Stimulated activated naive CD4-positive, alpha-beta T cell (primary cell): ENCODE measurements around the gene STK32B.
"Not testable (repeated sequence)": the region's sequence is repeated elsewhere in the genome, so short reads cannot be mapped to it uniquely, and the experiment has no call there.

ENCODE experiments used
- DNase-seq, 6 experiments: peaks; one replicate each; lab custom pipeline; 2025; lab: John Stamatoyannopoulos, UW

Gene STK32B

DNA sequence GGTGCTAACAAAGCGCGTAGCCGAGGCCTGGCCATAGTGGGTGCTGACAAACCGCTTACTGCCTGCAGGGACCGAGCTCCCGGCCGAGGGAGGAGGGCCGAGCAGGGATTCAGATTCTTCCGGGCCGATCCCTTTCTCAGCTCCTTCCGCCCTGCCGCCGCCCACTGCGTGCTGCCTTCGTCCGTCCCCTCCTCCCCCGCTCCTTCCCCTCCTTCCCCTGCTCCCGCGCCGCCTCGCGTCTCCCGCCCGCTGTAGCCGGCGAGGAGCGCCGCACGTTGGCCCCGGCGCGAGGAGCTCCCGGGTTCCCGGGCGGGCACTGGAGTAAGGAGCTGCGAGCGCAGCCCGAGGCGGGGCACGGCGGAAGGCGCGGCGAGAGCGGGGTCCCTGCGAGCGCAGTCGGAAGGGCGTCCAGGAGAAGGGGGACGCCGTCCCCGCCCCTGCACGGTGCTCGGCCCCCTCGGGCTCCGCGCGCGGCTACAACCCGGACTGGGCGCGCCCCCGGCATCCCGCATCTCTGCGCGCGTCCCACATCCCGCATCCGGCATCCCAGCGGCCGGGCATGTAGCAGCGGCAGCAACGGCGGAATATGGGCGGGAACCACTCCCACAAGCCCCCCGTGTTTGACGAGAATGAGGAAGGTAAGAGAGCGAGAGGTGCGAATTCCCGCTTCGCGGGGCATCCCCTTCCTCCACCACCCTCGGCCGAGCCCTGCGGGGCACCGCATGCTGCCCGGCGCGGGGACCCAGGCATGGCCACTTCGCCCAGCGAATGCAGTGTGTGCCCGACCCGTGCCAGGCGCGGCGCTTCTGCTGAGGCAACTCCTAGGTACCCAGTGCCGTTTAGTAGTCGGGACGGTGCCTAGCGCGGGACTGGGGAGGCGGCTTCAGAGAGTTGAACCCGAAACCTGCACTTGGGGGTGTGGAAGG is at the start of gene STK32B:
Gene STK32B (plus strand): TSS at position 203 of the 926 bp plus-strand sequence.
- DNase-seq: peak in 1 of 6 experiments; percentile 1

DNA sequence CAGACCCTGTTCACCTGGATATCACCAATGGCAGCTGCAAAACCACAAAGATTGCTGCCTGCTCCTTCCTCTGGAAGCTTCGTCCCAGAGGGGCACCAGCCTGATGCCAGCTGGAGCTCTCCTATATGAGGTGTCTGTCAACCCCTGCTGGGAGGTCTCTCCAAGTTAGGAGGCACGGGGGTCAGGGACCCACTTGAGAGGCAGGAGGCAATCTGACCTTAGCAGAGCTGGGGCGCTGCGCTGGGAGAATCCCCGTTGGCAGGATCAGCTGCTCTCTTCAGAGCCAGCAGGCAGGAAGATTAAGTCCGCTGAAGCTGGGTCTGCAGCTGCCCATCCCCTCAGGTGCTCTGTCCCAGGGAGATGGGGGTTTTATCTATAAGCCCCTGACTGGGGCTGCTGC is 49.6 kb upstream of the STK32B start:
- not testable (repeated sequence) for DNase-seq

DNA sequence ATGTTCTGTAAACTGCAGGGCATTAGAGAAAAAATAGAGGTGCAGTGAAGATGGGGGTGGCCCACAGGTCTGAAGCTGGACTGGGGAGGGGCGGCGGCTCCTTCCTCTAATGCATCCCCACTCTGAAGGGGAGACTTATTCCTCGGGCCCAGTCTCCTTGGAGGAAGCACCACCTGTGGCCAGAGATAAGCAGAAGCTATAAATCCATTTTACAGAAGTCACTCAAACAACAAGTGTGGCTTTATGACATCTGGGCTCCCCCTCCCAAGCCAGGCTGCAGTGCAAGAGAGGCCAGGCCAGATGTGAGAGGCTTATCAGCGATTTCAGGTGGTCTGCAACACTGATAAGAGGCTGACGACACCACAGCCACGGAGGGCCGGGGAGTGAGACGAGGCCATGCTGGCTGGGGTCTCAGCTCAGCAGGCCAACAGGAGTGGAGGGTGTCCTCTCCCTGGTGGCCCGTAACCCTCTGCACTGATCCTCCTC is 47.9 kb upstream of the STK32B start:
- no peak for DNase-seq

DNA sequence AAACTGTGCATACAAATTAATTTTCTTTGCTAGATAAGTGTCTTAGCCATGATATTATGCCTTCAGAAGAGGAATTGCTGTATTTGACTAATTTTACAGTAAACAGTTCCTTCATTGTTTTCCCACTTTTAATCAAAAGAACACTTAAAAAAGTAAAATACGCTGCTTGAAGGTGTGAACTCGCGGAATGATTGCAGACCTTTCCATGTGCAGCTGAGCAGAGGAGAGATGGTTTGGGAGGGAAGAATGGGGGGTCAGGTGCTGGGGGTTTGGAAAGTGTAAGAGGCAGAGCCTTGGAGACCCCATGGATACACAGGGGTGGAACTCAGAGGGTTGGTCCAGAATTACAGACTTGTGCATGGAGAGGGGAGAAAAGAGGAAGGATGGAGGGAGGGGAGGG is 47.4 kb upstream of the STK32B start:
- no peak for DNase-seq

DNA sequence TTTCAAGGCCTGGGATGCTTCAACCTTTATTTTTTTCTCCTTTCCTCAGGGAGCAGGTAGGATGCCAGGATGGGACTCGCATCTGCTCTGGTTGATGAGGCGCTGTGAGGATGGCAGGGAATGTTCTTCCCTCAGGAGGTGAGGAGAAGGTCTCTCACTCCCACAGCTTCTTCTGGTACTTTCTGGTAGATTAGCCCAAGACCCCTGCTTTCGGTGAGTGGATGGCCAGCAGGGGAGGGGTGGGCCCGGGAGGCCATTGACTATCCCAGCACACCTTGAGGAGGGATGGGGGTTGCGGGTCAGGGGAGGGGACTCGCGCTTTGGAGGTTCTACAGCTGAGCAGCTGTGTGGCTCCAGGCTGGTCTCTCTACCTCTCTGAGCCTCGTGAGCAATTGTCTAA is 46.8 kb upstream of the STK32B start:
- DNase-seq: no peak

DNA sequence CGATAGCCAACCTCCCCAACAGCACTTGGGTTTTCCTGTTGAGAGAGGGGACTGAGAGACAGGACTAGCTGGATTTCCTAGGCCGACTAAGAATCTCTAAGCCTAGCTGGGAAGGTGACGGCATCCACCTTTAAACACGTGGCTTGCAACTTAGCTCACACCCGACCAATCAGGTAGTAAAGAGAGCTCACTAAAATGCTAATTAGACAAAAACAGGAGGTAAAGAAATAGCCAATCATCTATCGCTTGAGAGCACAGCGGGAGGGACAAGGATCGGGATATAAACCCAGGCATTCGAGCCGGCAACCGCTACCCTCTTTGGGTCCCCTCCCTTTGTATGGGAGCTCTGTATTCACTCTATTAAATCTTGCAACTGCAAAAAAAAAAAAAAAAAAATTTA is 44.3 kb upstream of the STK32B start:
- not testable (repeated sequence) for DNase-seq

DNA sequence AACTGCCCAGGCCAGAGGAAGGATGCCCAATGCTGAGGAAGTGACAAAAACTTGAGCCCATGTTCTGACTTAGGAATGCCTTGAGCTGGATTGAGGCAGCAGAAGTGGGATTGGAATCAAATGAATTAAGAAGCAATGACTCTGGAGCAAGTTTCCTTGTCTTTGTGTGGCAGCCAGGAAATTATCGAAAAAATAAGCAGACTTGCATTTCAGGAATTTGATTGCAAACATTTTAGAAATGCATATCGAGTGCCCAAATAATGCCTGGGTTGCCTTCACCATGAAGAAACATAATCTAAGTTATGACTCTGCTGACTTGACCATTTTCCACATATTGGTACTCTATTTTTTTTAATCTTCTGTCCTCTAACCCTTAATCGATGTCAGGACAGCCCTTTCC is 41.5 kb upstream of the STK32B start:
- no peak for DNase-seq

DNA sequence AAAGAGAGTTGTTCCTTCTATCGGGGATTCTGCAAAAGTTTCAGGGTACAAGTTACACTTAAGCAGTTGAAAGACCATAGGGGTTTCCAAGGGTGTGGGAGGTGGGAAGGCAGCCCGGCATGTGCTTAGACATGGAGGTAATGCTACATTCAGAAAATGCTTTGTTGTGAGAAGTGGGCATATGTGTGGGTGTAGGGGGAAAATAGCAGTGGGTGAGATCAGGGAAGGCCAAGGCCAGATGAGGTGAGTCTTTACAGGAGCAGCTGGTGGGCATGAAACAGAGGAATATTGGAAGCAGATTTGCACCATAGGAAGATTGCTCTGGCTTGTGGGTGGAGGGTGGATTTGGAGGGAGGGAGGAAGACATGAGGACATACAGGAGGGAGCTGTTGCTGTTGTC is 40.3 kb upstream of the STK32B start:
- DNase-seq: no peak

DNA sequence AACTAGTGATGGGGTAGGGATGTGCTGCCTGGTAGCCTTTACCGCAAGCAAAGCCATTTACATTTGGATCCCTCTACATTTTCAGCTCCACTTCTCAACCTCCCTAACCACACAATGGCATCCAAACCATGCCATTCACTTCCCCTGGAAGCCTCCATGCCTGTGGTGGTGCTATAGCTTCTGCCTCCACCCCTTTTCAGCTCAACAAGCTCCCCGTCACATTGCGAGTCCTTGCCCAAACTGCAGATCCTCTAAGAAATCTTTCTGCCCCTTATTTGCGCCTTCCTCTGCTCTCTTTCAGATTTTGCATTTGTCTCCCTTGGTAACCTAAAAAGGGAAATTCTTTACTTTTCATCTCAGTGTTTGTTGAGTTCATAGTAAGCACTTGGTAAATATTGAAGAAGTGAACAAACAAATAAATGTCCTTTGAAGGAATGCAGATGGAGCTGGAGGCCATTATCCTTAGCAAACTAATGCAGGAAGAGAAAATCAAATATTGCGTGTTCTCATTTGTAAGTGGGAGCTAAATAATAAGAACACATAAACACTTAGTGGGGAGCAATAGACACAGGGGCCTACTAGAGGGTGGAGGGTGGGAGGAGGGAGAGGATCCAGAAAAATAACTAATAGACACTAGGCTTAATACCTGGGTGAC is 38.9 kb upstream of the STK32B start:
- no peak for DNase-seq

DNA sequence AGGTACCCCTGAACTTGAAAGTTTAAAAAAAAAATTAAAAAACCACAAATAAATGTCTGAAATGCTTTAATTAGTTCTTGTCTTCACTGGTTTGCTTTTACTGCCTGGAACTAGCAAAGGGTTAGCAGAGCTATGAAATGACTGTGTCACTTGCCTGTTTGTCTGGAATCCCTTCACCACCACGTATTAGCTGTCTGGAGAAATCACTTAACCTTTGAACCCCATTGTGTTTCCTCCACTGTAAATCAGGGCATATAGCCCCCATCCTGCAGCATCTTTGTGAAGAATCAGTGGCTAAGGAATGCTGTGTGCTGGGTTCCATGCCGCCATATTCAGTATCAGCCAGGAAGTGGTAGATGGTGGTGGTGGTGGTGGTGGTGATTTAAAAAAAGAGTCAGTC is 38.3 kb upstream of the STK32B start:
- no peak for DNase-seq

DNA sequence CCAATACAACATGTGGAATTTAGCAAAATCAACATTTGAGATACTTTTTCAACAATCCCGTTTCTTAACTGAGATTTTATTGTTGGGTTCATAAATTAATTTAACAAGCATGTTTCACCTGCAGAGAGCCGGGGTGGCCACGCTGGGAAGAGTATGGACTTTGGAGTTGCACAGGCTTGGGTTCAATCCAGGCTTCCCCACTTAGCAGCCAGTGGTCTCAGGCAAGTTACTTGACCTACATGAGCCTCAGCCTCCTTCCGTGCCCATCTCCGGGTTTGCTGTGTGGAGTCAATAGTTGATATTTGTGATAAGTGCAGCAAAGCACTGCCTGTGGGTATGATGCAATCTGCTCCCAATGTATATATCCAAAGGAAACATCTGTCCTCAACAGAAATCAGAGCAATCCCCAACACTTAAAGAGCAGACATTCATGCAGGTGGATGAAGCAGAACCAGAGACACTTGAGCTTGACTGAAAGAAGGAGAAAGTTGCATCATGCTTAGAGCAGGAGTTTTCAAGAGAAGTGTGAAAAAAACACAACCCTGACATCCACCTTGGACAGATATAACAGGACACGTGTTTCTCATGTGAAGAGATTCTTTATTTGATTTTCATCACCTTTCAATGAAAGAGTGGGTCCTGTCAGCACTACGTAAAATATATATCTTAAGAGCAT is 37.1 kb upstream of the STK32B start:
- DNase-seq: no peak

DNA sequence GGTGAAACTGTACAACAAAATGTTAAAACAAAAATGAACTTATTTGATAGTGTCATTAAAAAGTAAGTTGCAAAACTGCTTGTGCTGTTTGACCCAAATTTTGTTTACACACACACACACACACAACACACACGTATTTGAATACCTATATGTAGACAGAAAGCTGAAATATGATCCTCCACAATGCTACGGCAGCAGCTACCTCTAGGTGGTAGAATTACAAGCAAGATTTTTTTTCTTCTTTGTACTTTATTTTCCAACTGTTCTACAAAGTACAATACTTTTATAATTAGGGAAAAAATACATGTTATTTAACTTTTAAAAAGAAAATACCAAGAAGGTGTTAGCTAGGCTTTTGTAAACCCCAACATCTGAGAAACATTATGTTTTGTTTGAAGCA is 33.2 kb upstream of the STK32B start:
- no peak for DNase-seq

DNA sequence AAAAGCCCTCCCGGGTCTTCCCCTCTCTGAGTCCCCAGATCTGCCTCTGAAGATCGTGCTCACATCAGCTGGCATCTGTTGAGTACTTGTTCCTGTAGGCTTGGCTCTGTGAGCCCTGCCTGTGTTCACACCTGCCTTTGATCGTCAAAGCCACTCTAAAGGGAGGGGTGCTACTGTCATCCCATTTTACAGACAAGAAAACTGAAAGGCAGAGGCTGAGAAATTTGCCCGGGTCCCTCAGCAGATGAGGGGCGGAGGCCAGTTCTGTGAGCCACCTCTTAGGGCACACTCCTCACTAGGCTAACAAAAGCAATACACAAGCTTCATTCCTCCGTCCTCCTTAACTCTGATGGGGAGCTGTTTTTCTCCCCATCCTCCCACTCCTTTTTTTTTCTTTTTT is 32.7 kb upstream of the STK32B start:
- DNase-seq: no peak

DNA sequence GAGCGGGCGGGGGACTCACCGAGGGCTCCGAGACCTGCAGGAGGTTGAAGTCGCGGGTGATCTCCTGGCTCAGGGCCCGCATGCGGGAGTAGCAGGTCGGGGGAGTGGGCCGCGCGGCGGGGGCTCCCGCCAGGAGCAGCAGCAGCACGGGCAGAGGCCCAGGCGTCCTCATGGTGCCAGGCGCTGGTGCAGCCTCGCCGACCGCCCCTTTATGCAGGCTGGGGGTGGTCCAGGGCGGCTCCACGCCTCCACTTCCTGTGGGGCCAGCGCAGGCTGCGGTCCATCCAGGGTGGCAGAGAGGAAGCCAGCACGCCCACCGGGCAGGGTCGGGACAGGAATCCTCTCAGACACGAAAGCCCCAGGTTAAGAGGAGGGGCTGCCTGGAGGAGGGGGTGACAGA is 32.0 kb upstream of the STK32B start, which contains the start of gene CYTL1:
Gene CYTL1 (minus strand): TSS at position 185 of the 400 bp plus-strand sequence. CDS start 13 bp downstream, at position 172.
- DNase-seq: no peak

DNA sequence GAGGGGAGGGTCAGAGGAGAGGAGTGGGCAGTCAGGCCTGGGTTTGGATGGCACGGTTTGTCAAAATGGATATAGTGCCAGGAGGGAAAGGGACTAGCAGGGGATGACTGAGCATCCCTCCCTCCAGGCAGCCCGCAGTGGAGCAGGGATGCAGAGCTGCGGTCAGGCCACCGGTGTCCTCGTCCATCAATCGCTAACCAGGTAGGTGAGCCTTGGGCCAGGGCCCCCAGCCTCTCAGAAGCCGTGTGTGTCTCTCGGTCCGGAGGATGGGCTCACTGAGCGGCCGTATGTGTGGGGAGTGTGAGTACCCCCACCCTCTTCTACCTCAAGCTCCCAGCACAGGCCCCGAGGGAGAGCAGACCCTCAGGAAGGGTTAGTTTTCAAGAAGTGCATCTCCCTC is 31.5 kb upstream of the STK32B start:
- no peak for DNase-seq

DNA sequence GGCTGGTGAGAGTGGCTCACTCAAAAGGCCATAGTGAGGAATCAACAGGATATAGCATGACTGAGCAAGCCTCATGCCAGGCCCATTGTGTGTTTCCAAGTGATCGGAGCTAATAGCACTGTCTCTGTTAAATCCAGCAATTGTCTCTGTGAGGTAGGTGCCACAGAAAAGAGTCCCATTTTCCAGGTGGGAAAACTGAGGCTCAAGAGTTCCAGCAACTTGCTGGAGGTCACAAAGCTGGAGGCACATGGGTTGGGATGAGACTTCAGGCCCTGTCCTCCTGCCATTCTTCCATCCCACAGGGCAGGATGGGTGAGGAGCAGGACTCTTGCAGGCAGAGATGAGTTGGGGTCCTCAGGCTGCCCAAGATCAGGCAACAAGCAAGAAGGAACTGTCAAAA is 30.9 kb upstream of the STK32B start:
- DNase-seq: no peak

DNA sequence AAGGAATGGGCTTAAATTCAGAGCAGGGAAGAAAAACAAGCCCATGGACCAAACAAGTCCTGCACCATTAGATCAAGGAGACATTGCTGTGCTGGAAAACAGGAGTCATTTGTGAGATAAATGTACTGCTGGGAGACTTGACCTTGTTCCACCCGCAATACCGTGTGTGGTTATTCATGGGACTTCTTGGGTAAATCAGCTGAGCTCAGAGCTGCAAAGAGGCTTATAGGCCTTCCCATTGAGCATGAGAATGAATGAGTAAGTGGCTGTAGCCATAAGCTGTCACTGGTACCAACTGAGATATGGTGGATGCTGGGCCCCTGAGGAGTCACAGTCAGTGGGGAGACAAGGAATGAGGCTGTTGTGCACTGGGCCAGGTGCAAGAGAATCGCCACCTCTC is 29.7 kb upstream of the STK32B start:
- no peak for DNase-seq

DNA sequence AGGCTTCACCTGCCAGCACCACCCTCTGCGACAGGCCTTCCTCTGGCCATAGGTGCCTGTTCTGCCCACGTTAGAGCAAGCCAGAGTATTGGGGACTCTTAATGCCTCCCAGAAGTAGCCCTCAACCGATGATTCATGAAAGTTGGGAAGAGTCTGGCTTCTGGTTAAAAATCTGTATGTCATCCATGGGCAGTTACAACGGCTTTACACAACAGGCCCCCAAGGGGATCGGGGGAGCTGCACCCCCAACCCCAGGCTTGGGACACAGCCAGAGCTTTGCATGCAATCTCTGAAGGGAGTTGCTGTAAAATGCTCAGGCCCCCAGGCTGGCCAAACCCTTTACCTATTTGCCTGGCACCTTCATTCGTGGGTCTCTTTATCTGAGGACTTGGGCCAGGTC is 26.6 kb upstream of the STK32B start:
- DNase-seq: no peak

DNA sequence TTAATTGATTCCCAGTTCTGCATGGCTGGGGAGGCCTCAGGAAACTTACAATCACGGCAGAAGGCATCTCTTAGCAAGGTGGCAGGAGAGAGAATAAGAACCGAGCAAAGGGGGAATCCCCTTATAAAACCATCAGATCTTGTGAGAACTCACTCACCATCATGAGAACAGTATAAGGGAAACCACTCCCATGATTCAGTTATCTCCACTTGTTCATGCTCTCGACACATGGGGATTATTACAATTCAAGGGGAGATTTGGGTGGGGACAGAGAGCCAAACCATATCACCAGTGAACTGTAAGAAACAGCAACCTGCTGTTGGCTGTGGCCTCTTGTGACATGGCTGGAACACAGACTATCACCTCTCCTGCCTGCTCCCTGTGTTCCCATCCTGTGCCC is 24.9 kb upstream of the STK32B start:
- DNase-seq: no peak

DNA sequence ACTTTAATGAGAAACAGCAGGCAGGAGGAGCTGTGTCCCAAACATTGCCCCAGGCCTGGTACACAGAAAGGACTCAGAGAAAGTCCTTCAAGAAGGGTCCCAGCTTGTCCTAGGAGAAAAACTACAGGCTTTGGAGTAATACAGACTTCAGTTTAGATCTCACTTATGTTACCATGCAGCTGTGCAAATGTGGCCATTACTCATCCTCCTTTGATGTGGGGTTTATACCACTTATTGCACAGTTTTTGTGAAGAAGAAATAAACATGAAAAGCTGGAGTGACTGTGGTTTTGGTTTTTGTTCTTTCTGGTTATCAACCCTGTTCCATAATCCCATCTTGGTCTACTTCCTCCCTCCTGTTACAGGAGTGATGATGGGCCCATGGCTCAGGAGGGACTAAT is 23.9 kb upstream of the STK32B start:
- DNase-seq: no peak

DNA sequence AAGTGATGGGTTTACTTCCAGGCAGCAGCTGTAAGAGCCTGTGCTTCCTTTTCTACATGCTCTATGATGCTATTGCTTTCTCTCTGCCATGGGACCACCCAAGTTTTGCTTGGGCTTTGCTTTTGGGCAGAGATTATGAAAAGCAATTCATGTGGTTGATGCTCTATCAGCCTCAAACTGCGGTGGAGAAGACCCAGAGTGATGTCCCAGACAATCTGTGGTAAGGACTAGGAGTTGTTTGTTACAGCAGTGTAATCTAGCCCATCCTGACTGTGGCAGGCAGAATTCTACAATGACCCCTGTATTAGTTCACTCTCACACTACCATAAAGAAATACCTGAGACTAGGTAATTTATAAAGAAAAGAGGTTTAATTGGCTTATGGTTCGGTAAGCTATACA is 22.8 kb upstream of the STK32B start:
- no peak for DNase-seq

DNA sequence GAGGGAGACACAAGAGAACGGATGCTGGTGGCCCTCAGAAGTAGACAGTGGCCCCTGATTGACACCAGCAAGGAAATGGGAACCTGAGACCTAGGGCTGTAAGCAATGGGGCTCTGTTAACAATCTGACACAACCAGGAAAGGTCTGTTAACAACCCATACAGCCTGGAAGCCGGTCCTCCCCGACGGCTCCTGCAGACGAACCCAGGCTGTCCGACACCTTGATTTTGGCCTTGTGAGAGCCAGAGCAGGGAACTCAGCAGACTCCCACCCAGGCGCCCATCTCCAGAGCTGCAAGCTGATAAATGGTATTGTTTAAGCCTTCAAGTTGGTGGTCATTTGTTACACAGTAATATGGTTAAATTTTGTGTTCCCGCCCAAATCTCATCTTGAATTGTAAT is 21.8 kb upstream of the STK32B start:
- no peak for DNase-seq

DNA sequence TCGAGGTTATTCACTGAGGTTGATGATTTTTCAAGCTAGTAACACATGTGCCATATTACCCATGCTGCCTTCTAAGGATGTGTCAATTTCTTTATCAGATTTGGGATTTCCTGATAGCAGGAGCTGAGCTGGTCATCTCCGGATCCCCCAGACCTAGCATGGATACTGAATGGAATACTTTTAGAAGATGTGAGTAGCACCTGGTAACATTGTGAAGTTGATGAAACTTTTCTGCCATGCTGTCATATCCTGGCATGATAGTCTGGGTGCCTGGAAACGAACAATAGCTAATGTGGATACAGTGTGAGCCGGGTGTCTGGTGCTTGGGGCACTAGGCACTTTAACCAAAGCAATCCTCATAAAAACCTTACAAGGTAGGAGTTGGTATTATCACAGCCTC is 21.1 kb upstream of the STK32B start:
- DNase-seq: no peak
